ENCODE measurements around the gene ADAD2. TPM values are rescaled to one million over a fixed set of nuclear protein-coding genes. Genes with fewer than 3 reads are reported as not detected.

Gene ADAD2
- 1.1 TPM for total RNA-seq

- no peak for ATAC-seq
Measured at GRCh38 chr16:84190731-84191388, at the start of gene ADAD2. ADAD2 (plus strand) TSS chr16:84191157; CDS start chr16:84191231, 74 bp downstream.

- ATAC-seq = no peak
Measured at GRCh38 chr16:84143081-84143480, 47.9 kb upstream of the ADAD2 start.

GRCh38 chr16:84143784-84144199 lies 47.2 kb upstream of the ADAD2 start:
- no peak for ATAC-seq

GRCh38 chr16:84144209-84144858 lies 46.6 kb upstream of the ADAD2 start:
- peak; percentile 37 for ATAC-seq

- peak; percentile 96 for ATAC-seq
Measured at GRCh38 chr16:84144859-84145639, 45.9 kb upstream of the ADAD2 start, which contains the start of the genes DNAAF1 and HSDL1. DNAAF1 (plus strand) TSS chr16:84145308; CDS start chr16:84145441, 133 bp downstream. HSDL1 (minus strand) TSS chr16:84145177; CDS start chr16:84131321, 13,856 bp downstream.

- no peak for ATAC-seq
Measured at GRCh38 chr16:84150926-84151325, 40.0 kb upstream of the ADAD2 start.

GRCh38 chr16:84153660-84154214 lies 37.2 kb upstream of the ADAD2 start:
- no peak for ATAC-seq

GRCh38 chr16:84155226-84155625 lies 35.7 kb upstream of the ADAD2 start:
- ATAC-seq = no peak

GRCh38 chr16:84155771-84156170 lies 35.2 kb upstream of the ADAD2 start:
- no peak for ATAC-seq

- peak; percentile 72 for ATAC-seq
Measured at GRCh38 chr16:84156342-84156784, 34.6 kb upstream of the ADAD2 start.

- ATAC-seq = no peak
Measured at GRCh38 chr16:84159007-84159406, 31.9 kb upstream of the ADAD2 start.

GRCh38 chr16:84159800-84160199 lies 31.2 kb upstream of the ADAD2 start:
- ATAC-seq = no peak

- no peak for ATAC-seq
Measured at GRCh38 chr16:84161037-84161436, 29.9 kb upstream of the ADAD2 start.

GRCh38 chr16:84161801-84162200 lies 29.2 kb upstream of the ADAD2 start:
- no peak for ATAC-seq

GRCh38 chr16:84165746-84166145 lies 25.2 kb upstream of the ADAD2 start:
- ATAC-seq = no peak

- no peak for ATAC-seq
Measured at GRCh38 chr16:84166796-84167695, 23.9 kb upstream of the ADAD2 start.

GRCh38 chr16:84169765-84170310 lies 21.1 kb upstream of the ADAD2 start:
- no peak for ATAC-seq

- no peak for ATAC-seq
Measured at GRCh38 chr16:84174396-84174795, 16.6 kb upstream of the ADAD2 start.

- ATAC-seq = peak; percentile 66
Measured at GRCh38 chr16:84175350-84176081, 15.4 kb upstream of the ADAD2 start.

GRCh38 chr16:84176192-84177053 lies 14.5 kb upstream of the ADAD2 start:
- peak; percentile 25 for ATAC-seq

Measured in esophagus mucosa (tissue), 1 donor.